HG02981 (cell line): ENCODE measurements around the gene TIGD3.

ENCODE experiments used
- ATAC-seq: cut with Tn5 transposase; IDR thresholded peaks from one replicate; pipeline ENCODE4 v1.9.1; 2021; ENCODE audit warnings: mild to moderate bottlenecking, moderate library complexity; ENCODE audit not compliant: unreplicated experiment

TIGD3 gene

DNA sequence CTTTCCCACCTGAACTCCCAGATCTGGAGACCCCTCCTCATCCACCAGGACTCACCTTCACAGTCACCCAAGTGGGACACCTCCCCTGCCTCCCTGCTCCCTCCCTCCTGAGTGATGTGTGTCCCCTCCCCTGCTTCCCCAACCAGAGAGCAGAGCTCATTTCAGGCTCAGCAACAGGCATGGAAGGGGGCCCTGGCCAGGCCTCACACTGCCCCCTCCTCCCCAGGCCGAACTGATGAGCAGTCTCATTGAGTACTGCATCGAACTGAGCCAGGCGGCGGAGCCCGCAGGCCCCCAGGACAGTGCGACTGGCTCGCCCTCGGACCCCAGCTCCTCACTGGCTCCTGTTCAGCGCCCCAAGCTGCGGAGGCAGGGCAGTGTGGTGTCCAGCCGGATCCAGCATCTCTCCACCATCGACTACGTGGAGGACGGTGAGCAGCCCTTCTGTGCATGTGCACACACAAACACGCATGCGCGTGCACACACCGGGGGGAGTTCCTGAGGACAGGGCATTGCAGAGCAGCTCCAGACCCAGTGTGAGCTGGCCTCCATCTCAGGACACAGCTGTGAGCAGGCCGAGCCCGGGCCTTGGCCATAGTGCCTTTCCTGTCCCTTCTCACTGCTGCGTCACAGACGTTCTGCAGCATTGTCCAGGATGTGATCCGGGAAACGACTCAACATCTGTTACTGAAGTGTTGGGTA lies 50.2 kb downstream of the TIGD3 start:
- ATAC-seq, result no peak
